Central memory CD4-positive, alpha-beta T cell (primary cell): Measurements from ENCODE around the gene EEF1AKMT1.
"Not testable (repeated sequence)": the region's sequence is repeated elsewhere in the genome, so short reads cannot be mapped to it uniquely, and the experiment has no call there.

Experiments
- DNase-seq: peaks from one replicate; pipeline ENCODE4 v3.0.0; 2022

The EEF1AKMT1 gene

GRCh38 chr13:20689291-20689690 lies 84.5 kb downstream of the EEF1AKMT1 start:
- no peak for DNase-seq

- DNase-seq, result no peak
Observed at GRCh38 chr13:20686863-20687579, 86.7 kb downstream of the EEF1AKMT1 start.

- DNase-seq, result no peak
Observed at GRCh38 chr13:20686167-20686566, 87.6 kb downstream of the EEF1AKMT1 start.

- DNase-seq, result no peak
Observed at GRCh38 chr13:20685092-20685491, 88.7 kb downstream of the EEF1AKMT1 start.

GRCh38 chr13:20684546-20684945 lies 89.2 kb downstream of the EEF1AKMT1 start:
- no peak for DNase-seq

GRCh38 chr13:20684041-20684440 lies 89.7 kb downstream of the EEF1AKMT1 start:
- DNase-seq, result no peak

GRCh38 chr13:20682061-20682460 lies 91.7 kb downstream of the EEF1AKMT1 start:
- no peak for DNase-seq

- DNase-seq, result not testable (repeated sequence)
Observed at GRCh38 chr13:20681481-20681880, 92.3 kb downstream of the EEF1AKMT1 start.

GRCh38 chr13:20680416-20681080 lies 93.2 kb downstream of the EEF1AKMT1 start:
- DNase-seq, result no peak

- no peak for DNase-seq
Observed at GRCh38 chr13:20679879-20680278, 93.9 kb downstream of the EEF1AKMT1 start.
